Measurements from ENCODE around the gene SLC25A21.

Gene SLC25A21

DNA sequence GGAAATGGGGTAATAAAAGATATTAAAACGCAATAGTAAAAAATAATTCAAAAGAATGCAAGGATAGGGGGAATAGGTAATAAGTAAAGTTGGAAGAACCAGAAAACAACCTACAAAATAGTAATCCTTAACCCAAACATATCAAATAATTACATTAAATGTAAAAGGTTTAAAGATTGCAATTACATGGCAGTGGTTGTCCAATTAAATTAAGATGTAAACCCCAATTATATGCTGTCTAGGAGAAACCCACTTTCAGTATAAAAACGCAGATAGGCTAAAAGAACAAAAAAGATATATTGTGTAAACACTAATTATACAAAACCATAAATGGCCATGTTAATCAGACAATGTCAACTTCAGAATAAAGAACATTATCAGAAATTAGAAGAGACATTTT, 247.3 kb downstream of the SLC25A21 start:
- CTCF ChIA-PET = interaction anchor here (0.6 kb wide), 1 partner anchor 18 kb away, joined by 3 read pairs; no protein-coding TSS in a partner anchor
- DNase-seq (ENCODE audit: low read depth, low spot score) = no peak
- H3K4me3 ChIP-seq (ENCODE audit: low read depth, low read length) = no peak overlapping the region
- TF ChIP-seq, protein P1, sequence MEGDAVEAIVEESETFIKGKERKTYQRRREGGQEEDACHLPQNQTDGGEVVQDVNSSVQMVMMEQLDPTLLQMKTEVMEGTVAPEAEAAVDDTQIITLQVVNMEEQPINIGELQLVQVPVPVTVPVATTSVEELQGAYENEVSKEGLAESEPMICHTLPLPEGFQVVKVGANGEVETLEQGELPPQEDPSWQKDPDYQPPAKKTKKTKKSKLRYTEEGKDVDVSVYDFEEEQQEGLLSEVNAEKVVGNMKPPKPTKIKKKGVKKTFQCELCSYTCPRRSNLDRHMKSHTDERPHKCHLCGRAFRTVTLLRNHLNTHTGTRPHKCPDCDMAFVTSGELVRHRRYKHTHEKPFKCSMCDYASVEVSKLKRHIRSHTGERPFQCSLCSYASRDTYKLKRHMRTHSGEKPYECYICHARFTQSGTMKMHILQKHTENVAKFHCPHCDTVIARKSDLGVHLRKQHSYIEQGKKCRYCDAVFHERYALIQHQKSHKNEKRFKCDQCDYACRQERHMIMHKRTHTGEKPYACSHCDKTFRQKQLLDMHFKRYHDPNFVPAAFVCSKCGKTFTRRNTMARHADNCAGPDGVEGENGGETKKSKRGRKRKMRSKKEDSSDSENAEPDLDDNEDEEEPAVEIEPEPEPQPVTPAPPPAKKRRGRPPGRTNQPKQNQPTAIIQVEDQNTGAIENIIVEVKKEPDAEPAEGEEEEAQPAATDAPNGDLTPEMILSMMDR (IDR thresholded peaks at IDR 0.05; ENCODE audit: insufficient read depth, low read length, missing control alignments) = no peak
- POLR2A ChIA-PET = no interaction called here

DNA sequence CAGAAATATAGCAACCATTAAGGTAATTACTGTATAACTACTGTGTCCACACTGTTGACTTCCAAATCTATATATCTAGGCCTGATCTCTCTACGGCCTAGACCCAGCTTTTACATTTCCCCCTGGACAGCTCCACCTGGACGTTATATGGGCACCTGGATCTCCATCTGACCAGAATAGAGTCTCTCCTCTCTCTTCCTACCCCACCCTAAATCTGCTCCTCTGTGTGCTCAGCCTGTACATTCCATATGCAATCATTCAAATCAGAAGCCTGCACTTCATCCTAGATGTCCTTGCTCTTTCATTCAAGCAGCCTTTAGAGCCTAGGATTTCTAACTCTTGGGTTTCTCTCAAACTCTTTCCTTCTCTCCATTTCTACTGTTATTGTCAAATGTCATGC, 255.7 kb downstream of the SLC25A21 start:
- TF ChIP-seq, protein P1 (IDR thresholded peaks at IDR 0.05; ENCODE audit: insufficient read depth, low read length, missing control alignments) = no peak
- ChIA-PET POLR2A (no interaction called here), CTCF (no interaction called here)
- DNase-seq (ENCODE audit: low read depth, low spot score) = no peak
- no peak overlapping the region for H3K4me3 ChIP-seq (ENCODE audit: low read depth, low read length)

DNA sequence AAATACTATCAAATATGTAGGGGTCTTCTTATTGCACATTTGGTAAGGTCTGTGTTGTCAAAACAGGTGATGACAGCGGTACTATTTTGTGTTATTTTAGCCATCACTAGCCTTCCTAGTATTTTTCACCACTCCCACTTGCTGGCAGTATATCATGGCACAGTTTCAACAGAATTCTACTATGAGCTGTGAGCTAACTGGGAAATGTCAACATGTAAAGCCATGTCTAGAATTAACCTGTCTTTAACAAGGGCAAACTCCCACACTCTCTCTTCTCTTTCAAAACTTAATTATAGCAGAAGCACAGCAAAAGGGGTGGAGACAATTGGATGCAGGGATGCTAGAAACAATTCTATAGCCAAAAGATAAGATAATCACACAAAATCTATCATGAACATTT, 257.3 kb downstream of the SLC25A21 start:
- no peak for DNase-seq (ENCODE audit: low read depth, low spot score)
- ChIA-PET CTCF (interaction anchor here (1.4 kb wide), 1 partner anchor 28 kb away, joined by 3 read pairs; no protein-coding TSS in a partner anchor), POLR2A (no interaction called here)
- TF ChIP-seq, protein P1 (IDR thresholded peaks at IDR 0.05; ENCODE audit: insufficient read depth, low read length, missing control alignments) = no peak
- H3K4me3 ChIP-seq (ENCODE audit: low read depth, low read length) = no peak overlapping the region

DNA sequence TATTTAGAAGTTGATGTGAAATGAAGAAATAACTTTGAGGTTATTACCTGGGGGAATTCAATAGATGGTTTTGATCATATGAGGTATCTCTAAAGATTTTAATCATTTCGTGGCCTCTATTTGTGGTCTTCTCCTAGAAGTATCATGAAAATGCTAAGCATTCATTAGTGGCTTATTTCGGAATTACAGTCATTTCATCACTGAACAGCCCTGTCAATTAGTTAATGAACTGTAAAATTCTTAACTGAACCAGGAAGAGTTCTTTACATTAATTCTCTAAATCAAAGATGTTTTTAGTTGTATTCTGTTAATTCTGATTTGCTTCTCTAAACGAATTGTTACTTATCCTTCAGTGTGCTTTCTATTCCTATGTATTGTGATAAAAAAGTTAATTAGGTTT, 261.8 kb downstream of the SLC25A21 start:
- ChIA-PET POLR2A (no interaction called here), CTCF (no interaction called here)
- no peak overlapping the region for H3K4me3 ChIP-seq (ENCODE audit: low read depth, low read length)
- TF ChIP-seq, protein P1 (IDR thresholded peaks at IDR 0.05; ENCODE audit: insufficient read depth, low read length, missing control alignments) = no peak
- DNase-seq (ENCODE audit: low read depth, low spot score) = no peak

DNA sequence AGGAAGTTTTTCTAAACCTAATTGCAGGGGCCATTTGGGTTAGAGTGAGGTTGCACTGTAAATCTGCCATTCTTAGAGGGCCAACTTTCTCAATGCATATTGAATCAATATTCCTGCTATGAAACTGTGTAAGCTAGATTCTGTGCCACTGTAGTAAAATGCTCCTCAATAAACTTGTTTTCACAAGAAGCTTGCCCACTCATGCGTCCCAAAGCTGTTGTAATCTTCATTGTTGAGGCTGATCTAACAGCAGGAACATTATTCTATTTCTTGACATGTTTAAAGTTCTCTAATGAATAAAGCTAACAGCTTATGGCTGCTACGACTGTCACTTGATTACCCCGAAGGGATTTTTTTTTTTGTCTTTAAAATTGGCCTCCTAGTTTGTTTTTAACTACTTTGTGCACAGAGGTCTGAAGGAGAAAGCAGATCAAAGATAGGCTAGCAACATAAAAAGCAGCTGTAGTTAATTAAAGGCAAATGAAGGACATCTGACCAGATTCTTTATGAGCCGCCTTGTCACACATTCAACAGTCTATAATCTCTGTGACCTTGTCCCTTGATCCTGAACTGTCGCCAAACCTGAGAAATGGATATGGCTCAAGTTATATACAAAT, 267.0 kb downstream of the SLC25A21 start:
- DNase-seq (ENCODE audit: low read depth, low spot score) = no peak
- no peak overlapping the region for H3K4me3 ChIP-seq (ENCODE audit: low read depth, low read length)
- ChIA-PET POLR2A (no interaction called here), CTCF (no interaction called here)
- TF ChIP-seq, protein P1 (IDR thresholded peaks at IDR 0.05; ENCODE audit: insufficient read depth, low read length, missing control alignments) = no peak

DNA sequence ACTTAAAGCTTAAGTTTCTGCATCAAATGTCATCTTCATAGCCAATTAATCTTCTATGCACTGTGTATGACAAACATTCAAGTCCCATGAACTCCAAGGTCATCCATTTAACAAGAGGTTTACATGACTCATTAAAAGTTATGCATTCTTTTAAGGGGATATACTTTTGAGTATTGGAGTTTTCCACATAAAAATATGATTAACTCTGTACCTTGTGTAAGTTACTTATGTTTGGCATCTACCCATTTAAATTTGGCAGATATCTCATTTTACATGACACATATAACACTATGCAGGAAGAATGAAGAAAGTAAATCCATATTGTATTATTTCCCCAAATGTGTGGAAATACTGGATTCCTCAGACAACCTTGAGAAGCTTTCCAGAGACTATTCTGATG, 270.5 kb downstream of the SLC25A21 start:
- CTCF ChIA-PET = no interaction called here
- POLR2A ChIA-PET = no interaction called here
- no peak for DNase-seq (ENCODE audit: low read depth, low spot score)
- TF ChIP-seq, protein P1 (IDR thresholded peaks at IDR 0.05; ENCODE audit: insufficient read depth, low read length, missing control alignments) = no peak
- no peak overlapping the region for H3K4me3 ChIP-seq (ENCODE audit: low read depth, low read length)
